ENCODE results near the gene UBAC2. TPM values are rescaled to one million over a fixed set of nuclear protein-coding genes. Genes with fewer than 3 reads are reported as not detected.
"Not testable (repeated sequence)": the region's sequence is repeated elsewhere in the genome, so short reads cannot be mapped to it uniquely, and the experiment has no call there.

UBAC2 gene
- total RNA-seq, 3 donors from 2014 or later, result 57.4 to 74.2 (median 67.5) TPM

DNA sequence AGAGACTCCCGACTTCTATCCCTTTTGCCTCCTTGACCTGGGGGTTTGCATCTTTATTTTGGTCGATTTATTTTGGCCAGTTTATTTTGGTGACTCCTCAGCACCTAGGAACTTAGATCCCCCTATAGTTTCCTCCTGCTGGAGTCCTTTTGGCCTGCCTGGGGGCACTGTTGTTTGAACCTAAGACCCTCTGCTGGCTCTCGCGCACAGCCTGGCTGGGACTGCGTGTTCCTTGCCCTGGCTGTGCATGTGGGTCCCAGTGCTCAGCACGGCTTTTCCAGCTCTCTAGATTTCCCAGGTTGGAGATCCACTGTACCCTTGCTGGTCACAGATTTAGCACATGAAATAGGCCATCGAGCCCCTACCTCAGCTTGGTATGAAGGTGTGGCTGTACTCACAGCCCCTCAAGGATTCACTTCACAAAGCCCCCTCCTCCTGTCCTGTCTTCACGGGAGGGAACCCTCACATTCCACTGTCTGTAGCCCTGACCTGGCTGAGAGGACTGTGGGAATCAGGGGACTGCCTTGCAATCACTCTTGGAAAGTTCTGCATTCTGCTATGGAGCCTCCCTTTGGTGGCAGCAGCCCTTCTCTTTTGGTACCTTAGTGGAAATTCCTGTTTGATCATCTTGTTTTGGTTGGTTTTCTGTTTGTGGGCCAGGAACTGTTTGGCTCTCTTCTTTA lies 8.3 kb downstream of the UBAC2 start:
- no peaks in the 10 kb centered on the region for H3K36me3 ChIP-seq (ENCODE audit: low read depth)
- TF ChIP-seq, protein P1, sequence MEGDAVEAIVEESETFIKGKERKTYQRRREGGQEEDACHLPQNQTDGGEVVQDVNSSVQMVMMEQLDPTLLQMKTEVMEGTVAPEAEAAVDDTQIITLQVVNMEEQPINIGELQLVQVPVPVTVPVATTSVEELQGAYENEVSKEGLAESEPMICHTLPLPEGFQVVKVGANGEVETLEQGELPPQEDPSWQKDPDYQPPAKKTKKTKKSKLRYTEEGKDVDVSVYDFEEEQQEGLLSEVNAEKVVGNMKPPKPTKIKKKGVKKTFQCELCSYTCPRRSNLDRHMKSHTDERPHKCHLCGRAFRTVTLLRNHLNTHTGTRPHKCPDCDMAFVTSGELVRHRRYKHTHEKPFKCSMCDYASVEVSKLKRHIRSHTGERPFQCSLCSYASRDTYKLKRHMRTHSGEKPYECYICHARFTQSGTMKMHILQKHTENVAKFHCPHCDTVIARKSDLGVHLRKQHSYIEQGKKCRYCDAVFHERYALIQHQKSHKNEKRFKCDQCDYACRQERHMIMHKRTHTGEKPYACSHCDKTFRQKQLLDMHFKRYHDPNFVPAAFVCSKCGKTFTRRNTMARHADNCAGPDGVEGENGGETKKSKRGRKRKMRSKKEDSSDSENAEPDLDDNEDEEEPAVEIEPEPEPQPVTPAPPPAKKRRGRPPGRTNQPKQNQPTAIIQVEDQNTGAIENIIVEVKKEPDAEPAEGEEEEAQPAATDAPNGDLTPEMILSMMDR (IDR thresholded peaks at IDR 0.05), result no peak
- no peak for ATAC-seq
- intact Hi-C loops (cut with DNase I, micrococcal nuclease), result no loop called here
- no peaks in the 10 kb centered on the region for H3K9me3 ChIP-seq
- no peak for DNase-seq
- no peak overlapping the region for H3K4me3 ChIP-seq
- H3K4me1 ChIP-seq (ENCODE audit: low read depth), result peaks cover 8% of the 10 kb centered on the region

DNA sequence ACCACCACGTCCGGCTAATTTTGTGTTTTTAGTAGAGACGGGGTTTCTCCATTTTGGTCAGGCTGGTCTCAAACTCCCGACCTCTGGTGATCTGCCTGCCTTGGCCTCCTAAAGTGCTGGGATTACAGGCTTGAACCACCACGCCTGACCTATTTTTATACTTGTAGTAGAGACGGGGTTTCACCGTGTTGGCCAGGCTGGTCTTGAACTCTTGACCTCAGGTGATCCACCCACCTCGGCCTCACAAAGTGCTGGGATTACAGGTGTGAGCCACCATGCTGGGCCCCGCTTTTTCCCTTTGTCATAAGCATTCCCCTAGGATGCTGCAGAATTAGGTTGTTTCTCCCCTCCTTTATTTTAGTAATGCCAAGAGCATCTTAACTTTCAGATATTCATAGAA lies 10.0 kb downstream of the UBAC2 start:
- intact Hi-C loops (cut with DNase I, micrococcal nuclease); H3K36me3 ChIP-seq (ENCODE audit: low read depth); H3K4me3 ChIP-seq; H3K4me1 ChIP-seq (ENCODE audit: low read depth); ATAC-seq; DNase-seq; H3K9me3 ChIP-seq: not testable (repeated sequence)

DNA sequence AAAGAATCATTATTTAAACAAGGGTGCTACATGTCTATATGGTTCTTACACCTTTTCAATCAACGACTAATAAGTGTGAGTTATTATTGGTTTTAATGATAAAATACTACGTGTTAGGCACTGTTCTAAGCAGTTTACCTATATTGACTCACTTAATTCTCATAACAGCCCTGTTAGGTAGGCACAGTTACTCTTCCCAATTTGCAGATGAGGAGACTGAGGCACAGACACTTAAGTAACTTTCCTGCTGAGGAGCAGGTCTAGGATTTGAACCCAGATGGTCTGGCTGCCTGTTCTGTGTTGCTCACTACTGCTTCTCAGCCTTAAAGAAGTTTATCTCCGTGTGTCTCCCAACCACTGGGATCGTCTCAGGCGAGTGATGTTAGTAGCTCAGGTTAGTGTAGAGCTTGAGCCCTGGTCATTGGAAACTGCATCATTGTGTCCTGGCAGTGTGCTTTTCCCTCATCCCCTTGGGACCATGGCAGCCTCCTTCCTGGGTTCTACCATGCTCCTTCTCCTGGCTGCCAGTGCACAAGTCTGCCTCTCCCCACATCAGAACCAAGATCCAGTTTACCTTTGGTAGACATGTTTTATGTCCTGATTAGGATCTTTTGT lies 10.9 kb downstream of the UBAC2 start:
- intact Hi-C loops (cut with DNase I, micrococcal nuclease), result no loop called here
- Histone ChIP-seq H3K4me1 (ENCODE audit: low read depth) (no peaks in the 10 kb centered on the region), H3K36me3 (ENCODE audit: low read depth) (no peaks in the 10 kb centered on the region), H3K4me3 (no peak overlapping the region), H3K9me3 (no peaks in the 10 kb centered on the region)
- no peak for DNase-seq
- TF ChIP-seq, protein P1 (IDR thresholded peaks at IDR 0.05), result no peak
- ATAC-seq, result no peak

DNA sequence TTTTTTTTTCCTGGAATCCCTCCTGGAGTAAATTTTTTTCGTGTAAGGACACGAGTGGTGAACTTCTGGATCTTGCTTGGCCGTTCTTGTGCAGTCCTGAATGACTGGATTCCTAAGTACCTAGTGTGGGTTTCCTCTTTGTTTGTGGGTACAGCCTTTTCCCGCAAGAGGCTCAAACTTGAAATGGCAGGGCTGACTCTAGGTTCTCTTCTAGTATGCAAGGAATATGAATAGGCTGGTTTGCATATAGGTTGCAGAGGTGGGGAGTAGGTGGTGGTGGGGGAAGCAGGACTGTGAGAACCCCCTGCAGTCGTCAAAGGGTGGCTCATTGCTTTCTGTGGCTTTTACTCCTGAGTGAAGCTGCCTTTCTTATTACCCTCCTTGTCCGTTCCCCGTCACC lies 13.6 kb downstream of the UBAC2 start:
- Histone ChIP-seq H3K4me1 (ENCODE audit: low read depth) (no peaks in the 10 kb centered on the region), H3K36me3 (ENCODE audit: low read depth) (no peaks in the 10 kb centered on the region), H3K9me3 (no peaks in the 10 kb centered on the region), H3K4me3 (no peak overlapping the region)
- intact Hi-C loops (cut with DNase I, micrococcal nuclease), result no loop called here
- DNase-seq (no peak), ATAC-seq (no peak)
- TF ChIP-seq, protein P1 (IDR thresholded peaks at IDR 0.05), result no peak

DNA sequence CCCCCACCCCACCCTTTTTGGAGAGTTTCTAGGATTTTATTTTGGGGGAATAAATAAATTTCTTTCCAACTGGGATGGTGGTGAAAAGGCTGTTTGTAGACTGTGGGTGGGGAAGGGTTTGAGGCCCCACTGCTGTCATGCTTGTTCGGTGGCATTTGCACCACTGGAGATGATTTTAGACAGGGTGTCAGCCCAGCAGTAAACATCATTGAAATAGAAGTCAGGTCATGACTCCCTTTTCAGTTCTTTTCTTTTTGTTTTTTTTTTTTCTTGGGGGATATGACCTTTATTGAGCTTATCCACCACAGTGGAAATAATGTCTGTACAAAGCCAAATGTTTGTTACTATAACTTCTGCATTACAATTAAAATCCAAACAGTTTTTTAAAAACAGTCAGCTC lies 14.1 kb downstream of the UBAC2 start:
- TF ChIP-seq, protein P1 (IDR thresholded peaks at IDR 0.05), result no peak
- Histone ChIP-seq H3K36me3 (ENCODE audit: low read depth) (no peaks in the 10 kb centered on the region), H3K4me1 (ENCODE audit: low read depth) (no peaks in the 10 kb centered on the region), H3K4me3 (no peak overlapping the region), H3K9me3 (no peaks in the 10 kb centered on the region)
- DNase-seq (no peak), ATAC-seq (no peak)
- intact Hi-C loops (cut with DNase I, micrococcal nuclease), result no loop called here

DNA sequence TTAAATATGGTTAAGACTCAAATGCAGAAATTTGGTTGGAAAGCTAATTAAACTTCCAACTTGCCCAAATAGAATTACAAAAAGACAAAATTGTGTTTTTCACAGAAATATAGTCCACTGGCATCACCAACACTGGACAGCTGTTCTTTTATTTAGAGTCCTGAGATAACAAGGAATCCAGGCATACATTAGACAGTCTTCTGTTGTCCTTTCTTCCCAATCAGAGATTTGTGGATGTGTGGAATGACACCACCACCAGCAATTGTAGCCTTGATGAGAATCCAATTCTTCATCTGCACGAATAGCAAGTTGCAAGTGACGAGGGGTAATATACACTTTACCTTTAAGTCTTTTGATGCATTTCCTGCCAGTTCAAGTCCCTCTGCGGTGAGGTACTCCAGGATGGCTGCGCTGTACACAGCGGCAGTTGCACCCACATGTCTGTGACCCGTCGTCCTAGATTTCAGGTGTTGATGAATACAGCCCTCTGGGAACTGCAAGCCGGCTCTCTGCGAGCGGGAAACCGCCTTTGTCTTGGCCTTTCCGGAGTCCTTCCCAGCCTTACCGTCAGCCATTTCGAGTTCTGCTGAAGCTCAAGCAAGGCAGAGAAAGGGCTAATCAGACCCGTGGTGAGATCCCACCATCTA lies 14.7 kb downstream of the UBAC2 start:
- peak; percentile 67 for ATAC-seq
- DNase-seq, result peak in 2 of 3 donors; percentile 30 to 39
- H3K9me3 ChIP-seq, result no peaks in the 10 kb centered on the region
- intact Hi-C loops (cut with DNase I, micrococcal nuclease), result no loop called here
- no peaks in the 10 kb centered on the region for H3K36me3 ChIP-seq (ENCODE audit: low read depth)
- TF ChIP-seq, protein P1 (IDR thresholded peaks at IDR 0.05), result no peak
- no peaks in the 10 kb centered on the region for H3K4me1 ChIP-seq (ENCODE audit: low read depth)
- H3K4me3 ChIP-seq, result no peak overlapping the region
